B cell (primary cell): ENCODE measurements around the gene CLIP2. TPM values are rescaled to one million over a fixed set of nuclear protein-coding genes. Genes with fewer than 3 reads are reported as not detected.
A peak's percentile ranks its signal among the peaks of the same experiment; 100 is the strongest.
"Not testable (repeated sequence)": the region's sequence is repeated elsewhere in the genome, so short reads cannot be mapped to it uniquely, and the experiment has no call there.

Experiments used
- ATAC-seq: fragments of 200-7000 bp; cut with Tn5 transposase; one replicate; pipeline ENCODE4 v1.10.0; 2021; ENCODE audit warnings: low read depth, mild to moderate bottlenecking, moderate number of reproducible peaks, moderate library complexity
- CTCF ChIA-PET: fragments of 350-600 bp; sonication (Branson Sonifier 250); formaldehyde crosslinking; loops from one replicate; lab custom pipeline; 2021; ENCODE audit warnings: antibody characterized with exemption, inconsistent platforms; lab: Charles Lee
- POLR2A ChIA-PET: fragments of 350-600 bp; sonication (Branson Sonifier 250); formaldehyde crosslinking; loops from one replicate; lab custom pipeline; 2021; ENCODE audit warnings: antibody characterized with exemption; lab: Charles Lee
- DNase-seq: peaks from one replicate; pipeline ENCODE4 v3.0.0; 2013
- H2AFZ ChIP-seq: 2 replicates; pipeline ENCODE4 v1.6.1; 2012; ENCODE audit warnings: mild to moderate bottlenecking, low read depth, low read length; ENCODE audit not compliant: insufficient read depth, poor library complexity, severe bottlenecking
- H3K27ac ChIP-seq, 2 donors: 1 replicate in 1 of 2; 2 replicates in 1 of 2; pipeline ENCODE4 v1.5.1; 2012 to 2013; ENCODE audit warnings: low read length in 2 of 2, mild to moderate bottlenecking in 2 of 2, moderate library complexity in 1 of 2
- H3K27me3 ChIP-seq, 4 experiments: fragments of 200-600 bp in 1 of 4; sonication (generic) in 1 of 4; replicated peaks in 1 of 4; 1 replicate in 2 of 4; 2 replicates in 2 of 4; pipeline versions ENCODE4 v1.6.1 to v1.7.0; 2013 to 2016; ENCODE audit warnings: low read length in 3 of 4, mild to moderate bottlenecking in 2 of 4, mixed read lengths in 1 of 4, moderate library complexity in 1 of 4; ENCODE audit not compliant: insufficient read depth in 4 of 4, control insufficient read depth in 3 of 4; ENCODE audit errors: control extremely low read depth in 1 of 4
- H3K36me3 ChIP-seq, 2 experiments: replicated peaks in 1 of 2; 1 replicate in 1 of 2; 2 replicates in 1 of 2; pipeline versions ENCODE4 v1.6.1 to v1.7.1; 2013; ENCODE audit warnings: low read length in 1 of 2; ENCODE audit not compliant: insufficient read depth in 2 of 2, control insufficient read depth in 1 of 2; ENCODE audit errors: control extremely low read depth in 1 of 2, extremely low read depth in 1 of 2
- H3K4me1 ChIP-seq, 2 donors: fragments of 200-600 bp in 1 of 2; sonication (generic) in 1 of 2; 1 replicate in 1 of 2; 2 replicates in 1 of 2; pipeline versions ENCODE4 v1.5.1 to v1.6.1; 2013 to 2017; ENCODE audit warnings: low read length in 2 of 2; ENCODE audit not compliant: control insufficient read depth in 2 of 2, insufficient read depth in 2 of 2
- H3K4me2 ChIP-seq: replicated peaks from 2 replicates; pipeline ENCODE3; 2012; ENCODE audit warnings: mild to moderate bottlenecking, low read depth, low read length; ENCODE audit not compliant: poor library complexity, severe bottlenecking
- H3K4me3 ChIP-seq, 5 experiments: fragments of 200-600 bp in 1 of 5; sonication (generic) in 1 of 5; 1 replicate in 3 of 5; 2 replicates in 2 of 5; pipeline versions ENCODE4 v1.5.1 to v1.7.0; 2011 to 2016; ENCODE audit warnings: low read length in 4 of 5, mild to moderate bottlenecking in 4 of 5, low read depth in 2 of 5, control low read depth in 1 of 5, moderate library complexity in 1 of 5; ENCODE audit not compliant: insufficient read depth in 1 of 5; ENCODE audit errors: control extremely low read depth in 1 of 5, extremely low read depth in 1 of 5
- H3K79me2 ChIP-seq: fragments of 200-600 bp; sonication (generic); one replicate; pipeline ENCODE4 v1.6.0; 2016; ENCODE audit warnings: low read length; ENCODE audit not compliant: control insufficient read depth, insufficient read depth
- H3K9ac ChIP-seq: fragments of 200-600 bp; sonication (generic); 2 replicates; pipeline ENCODE4 v1.6.1; 2017; ENCODE audit warnings: mild to moderate bottlenecking, low read length, moderate library complexity
- H3K9me3 ChIP-seq, 3 donors: one replicate each; pipeline versions ENCODE4 v1.6.1 to v1.7.1; 2013; ENCODE audit warnings: low read length in 2 of 3; ENCODE audit not compliant: control insufficient read depth in 2 of 3, insufficient read depth in 1 of 3; ENCODE audit errors: control extremely low read depth in 1 of 3
- H4K20me1 ChIP-seq: 2 replicates; pipeline ENCODE4 v1.6.0; 2012; ENCODE audit warnings: mild to moderate bottlenecking, low read length; ENCODE audit not compliant: insufficient read depth, control insufficient read depth, poor library complexity, severe bottlenecking
- H3K27ac Mint-ChIP-seq: one replicate; pipeline ENCODE4 v1.8.0; 2021; ENCODE audit warnings: mixed read lengths
- H3K27me3 Mint-ChIP-seq: one replicate; pipeline ENCODE4 v1.8.0; 2021; ENCODE audit warnings: mixed read lengths
- H3K4me1 Mint-ChIP-seq: one replicate; pipeline ENCODE4 v1.8.0; 2021; ENCODE audit warnings: mixed read lengths
- H3K4me3 Mint-ChIP-seq: one replicate; pipeline ENCODE4 v1.8.0; 2021; ENCODE audit warnings: mixed read lengths
- H3K9me3 Mint-ChIP-seq: one replicate; pipeline ENCODE4 v1.8.0; 2022; ENCODE audit warnings: mixed read lengths; ENCODE audit not compliant: insufficient read depth
- CTCF ChIP-seq: fragments of 200-600 bp; IDR thresholded peaks from one replicate; pipeline ENCODE4 v1.8.0; 2022; ENCODE audit warnings: antibody characterized with exemption, mild to moderate bottlenecking
- EZH2 ChIP-seq: IDR thresholded peaks from 2 replicates; pipeline ENCODE4 v1.6.1; 2012; ENCODE audit warnings: borderline replicate concordance, low read depth, mild to moderate bottlenecking, moderate library complexity, low read length; ENCODE audit not compliant: insufficient read depth, poor library complexity, severe bottlenecking
- WGBS: methylation state at CpG from one replicate; pipeline ENCODE4 v1.1.5; 2013; ENCODE audit warnings: missing lambda C conversion rate; ENCODE audit not compliant: insufficient coverage; 5-methylcytosine and 5-hydroxymethylcytosine counted together
- intact Hi-C: fragments of 100-400 bp; cut with micrococcal nuclease; formaldehyde crosslinking; loops from one replicate; pipeline ENCODE4 v1.10.0; 2022
- polyA plus RNA-seq: library from polyadenylated mRNA; depleted of rRNA; stranded (reverse); fragments of >200 nt; gene quantifications from 2 replicates; pipeline ENCODE4 v1.2.3, GENCODE V29; 2012
- total RNA-seq, 2 donors: library from RNA; stranded (reverse); fragments of 120-200 nt in 1 of 2; gene quantifications; 1 replicate in 1 of 2; 2 replicates in 1 of 2; pipeline versions ENCODE4 v1.2.3 to v1.2.4, GENCODE V29; 2013 to 2022

The CLIP2 gene
- total and polyA plus RNA-seq, 2 donors (not counting 1 experiment from before 2014, with no cell fraction given), result 5.7 to 47.9 TPM

- H3K27ac Mint-ChIP-seq, result peak overlapping the region; percentile 95
- H3K27me3 Mint-ChIP-seq, result no peaks in the 10 kb centered on the region
- H3K4me1 Mint-ChIP-seq, result peaks cover 30% of the 10 kb centered on the region
- H3K36me3 ChIP-seq, result peaks cover 1 to 15% of the 10 kb centered on the region in 2 experiments
- peak overlapping the region; percentile 97 for H3K4me3 Mint-ChIP-seq
- WGBS, result 8% methylated on average over 18 of the region's 20 CpGs
- peaks cover 16 to 44% of the 10 kb centered on the region in 2 donors for H3K4me1 ChIP-seq
- no peaks in the 10 kb centered on the region for H3K9me3 ChIP-seq
- peak overlapping the region; percentile 92 for H2AFZ ChIP-seq
- H3K4me2 ChIP-seq, result peak overlapping the region; percentile 99
- peak overlapping the region; percentile 66 to 90 for H3K27ac ChIP-seq
- peaks cover 12% of the 10 kb centered on the region for H4K20me1 ChIP-seq
- ChIA-PET POLR2A (interaction anchor here (0.9 to 1.1 kb wide), 4 partner anchors 11 to 46 kb away, joined by 3 to 8 read pairs (median 4); no protein-coding TSS in a partner anchor), CTCF (interaction anchor here (0.9 to 4.4 kb wide), 6 partner anchors 9 to 49 kb away, joined by 3 to 18 read pairs (median 4); partner anchors contain the start of genes CLIP2 and LAT2)
- H3K79me2 ChIP-seq, result peaks cover 42% of the 10 kb centered on the region
- ATAC-seq (no peak), DNase-seq (no peak)
- TF ChIP-seq EZH2, result no peak
- no peak for TF ChIP-seq CTCF
- intact Hi-C loops, result loop anchor here (1.0 to 10.0 kb wide), 6 partner anchors 14 to 570 kb away; partner anchors contain the start of genes BUD23, CLIP2 and DNAJC30
- H3K27me3 ChIP-seq, result no peaks in the 10 kb centered on the region
- H3K4me3 ChIP-seq, result peak overlapping the region; percentile 72 to 99 (median 91)
- no peaks in the 10 kb centered on the region for H3K9me3 Mint-ChIP-seq
- H3K9ac ChIP-seq, result peak overlapping the region; percentile 85
These were observed 34.3 kb upstream of the CLIP2 start for GRCh38 chr7:74254858-74255379.

- H3K9me3 Mint-ChIP-seq, H3K36me3 ChIP-seq, POLR2A ChIA-PET, H3K27me3 ChIP-seq, DNase-seq, H3K27ac Mint-ChIP-seq, H3K27me3 Mint-ChIP-seq, H2AFZ ChIP-seq, ATAC-seq, H3K9ac ChIP-seq, H3K9me3 ChIP-seq: not testable (repeated sequence)
- Histone ChIP-seq H3K4me3 (peak overlapping the region in 1 of 5 experiments; percentile 91), H3K79me2 (peaks cover 36% of the 10 kb centered on the region), H3K4me1 (peaks cover 16 to 44% of the 10 kb centered on the region in 2 donors), H4K20me1 (peaks cover 12% of the 10 kb centered on the region), H3K4me2 (peak overlapping the region; percentile 99), H3K27ac (peak overlapping the region in 1 of 2 donors; percentile 19)
- intact Hi-C loops, result loop anchor here (10.0 kb wide), 1 partner anchor 571 kb away; the partner anchor contains the start of genes BUD23 and DNAJC30
- CTCF ChIA-PET, result interaction anchor here (1.1 to 4.4 kb wide), 3 partner anchors 15 to 49 kb away, joined by 3 to 18 read pairs (median 4); no protein-coding TSS in a partner anchor
- WGBS, result 59% methylated on average over 5 of the region's 6 CpGs
- H3K4me1 Mint-ChIP-seq, result peaks cover 28% of the 10 kb centered on the region
- H3K4me3 Mint-ChIP-seq, result peak overlapping the region; percentile 53
These were observed 33.7 kb upstream of the CLIP2 start for GRCh38 chr7:74255461-74255860.
